Natural killer cell (primary cell): ENCODE measurements around the gene PLCD3. TPM values are rescaled to one million over a fixed set of nuclear protein-coding genes. Genes with fewer than 3 reads are reported as not detected.

Experiments
- ATAC-seq, 3 donors: fragments of 150-1000 bp in 2 of 3; fragments of 200-7000 bp in 1 of 3; cut with Tn5 transposase; 1 replicate in 1 of 3; 2 replicates in 2 of 3; pipeline ENCODE4 v1.10.0; 2021; ENCODE audit warnings: mild to moderate bottlenecking in 2 of 3, moderate library complexity in 2 of 3
- DNase-seq, 2 donors: peaks; one replicate each; pipeline versions ENCODE4 v3.0.0 to v3.0.0-alpha.2; 2013 to 2021; ENCODE audit warnings: mixed read lengths in 1 of 2
- H3K27ac ChIP-seq: one replicate; pipeline ENCODE4 v1.5.1; 2013; ENCODE audit warnings: mild to moderate bottlenecking, low read length
- H3K27me3 ChIP-seq: one replicate; pipeline ENCODE4 v1.6.1; 2013; ENCODE audit warnings: low read length; ENCODE audit not compliant: control insufficient read depth, insufficient read depth
- H3K36me3 ChIP-seq: one replicate; pipeline ENCODE4 v1.6.1; 2013; ENCODE audit warnings: low read length; ENCODE audit not compliant: control insufficient read depth, insufficient read depth
- H3K4me1 ChIP-seq: one replicate; pipeline ENCODE4 v1.6.1; 2013; ENCODE audit warnings: low read length; ENCODE audit not compliant: control insufficient read depth, insufficient read depth
- H3K4me3 ChIP-seq: one replicate; pipeline ENCODE4 v1.5.1; 2013; ENCODE audit warnings: low read length
- H3K9me3 ChIP-seq: one replicate; pipeline ENCODE4 v1.6.1; 2013; ENCODE audit warnings: low read length; ENCODE audit not compliant: control insufficient read depth, insufficient read depth
- H3K27ac Mint-ChIP-seq, 2 donors: one replicate each; pipeline ENCODE4 v1.8.0; 2022; ENCODE audit warnings: mild to moderate bottlenecking in 2 of 2, mixed read lengths in 2 of 2, moderate library complexity in 1 of 2
- H3K27me3 Mint-ChIP-seq, 2 donors: one replicate each; pipeline ENCODE4 v1.8.0; 2022; ENCODE audit warnings: low read depth in 2 of 2, mixed read lengths in 2 of 2
- H3K36me3 Mint-ChIP-seq: one replicate; pipeline ENCODE4 v1.8.0; 2022; ENCODE audit warnings: mixed read lengths
- H3K4me1 Mint-ChIP-seq, 2 donors: one replicate each; pipeline ENCODE4 v1.8.0; 2022; ENCODE audit warnings: mixed read lengths in 2 of 2
- H3K4me3 Mint-ChIP-seq: one replicate; pipeline ENCODE4 v1.8.0; 2022; ENCODE audit warnings: mild to moderate bottlenecking, moderate library complexity, mixed read lengths
- H3K9me3 Mint-ChIP-seq, 2 donors: one replicate each; pipeline ENCODE4 v1.8.0; 2022; ENCODE audit warnings: mixed read lengths in 2 of 2
- WGBS: methylation state at CpG from one replicate; pipeline ENCODE4 v1.1.7; 2013; ENCODE audit warnings: missing lambda C conversion rate; ENCODE audit not compliant: insufficient coverage; 5-methylcytosine and 5-hydroxymethylcytosine counted together
- intact Hi-C: fragments of 100-400 bp; cut with micrococcal nuclease; formaldehyde crosslinking; loops from one replicate; pipeline ENCODE4 v1.14.2; 2022
- total RNA-seq, 4 donors: library from RNA; stranded (reverse); fragments of 120-200 nt in 1 of 4; gene quantifications; one replicate each; pipeline versions ENCODE4 v1.2.3 to v1.2.4, GENCODE V29; 2013 to 2022
- TF ChIP-seq, protein P1 (sequence below): fragments of 200-600 bp; IDR thresholded peaks from one replicate; pipeline ENCODE4 v1.8.0; 2022; ENCODE audit warnings: antibody characterized with exemption

Gene PLCD3
- total RNA-seq, 3 donors from 2014 or later (not counting 1 experiment from before 2014, with no cell fraction given) = 2.5 to 2.9 (median 2.5) TPM

GRCh38 chr17:45120558-45120957, 11.8 kb downstream of the PLCD3 start:
- H3K27me3 ChIP-seq = peaks cover 2% of the 10 kb centered on the region
- H3K4me1 ChIP-seq = peaks cover 8% of the 10 kb centered on the region
- peaks cover 0 to 3% of the 10 kb centered on the region in 2 donors for H3K27me3 Mint-ChIP-seq
- H3K27ac Mint-ChIP-seq = no peak overlapping the region
- H3K36me3 ChIP-seq = no peaks in the 10 kb centered on the region
- H3K4me1 Mint-ChIP-seq = no peaks in the 10 kb centered on the region
- WGBS = 78% methylated on average over 22 of the region's 22 CpGs
- H3K4me3 Mint-ChIP-seq = no peak overlapping the region
- intact Hi-C loops = no loop called here
- ATAC-seq (no peak), DNase-seq (no peak)
- no peaks in the 10 kb centered on the region for H3K9me3 ChIP-seq
- no peaks in the 10 kb centered on the region for H3K36me3 Mint-ChIP-seq
- no peaks in the 10 kb centered on the region for H3K9me3 Mint-ChIP-seq
- TF ChIP-seq, protein P1, sequence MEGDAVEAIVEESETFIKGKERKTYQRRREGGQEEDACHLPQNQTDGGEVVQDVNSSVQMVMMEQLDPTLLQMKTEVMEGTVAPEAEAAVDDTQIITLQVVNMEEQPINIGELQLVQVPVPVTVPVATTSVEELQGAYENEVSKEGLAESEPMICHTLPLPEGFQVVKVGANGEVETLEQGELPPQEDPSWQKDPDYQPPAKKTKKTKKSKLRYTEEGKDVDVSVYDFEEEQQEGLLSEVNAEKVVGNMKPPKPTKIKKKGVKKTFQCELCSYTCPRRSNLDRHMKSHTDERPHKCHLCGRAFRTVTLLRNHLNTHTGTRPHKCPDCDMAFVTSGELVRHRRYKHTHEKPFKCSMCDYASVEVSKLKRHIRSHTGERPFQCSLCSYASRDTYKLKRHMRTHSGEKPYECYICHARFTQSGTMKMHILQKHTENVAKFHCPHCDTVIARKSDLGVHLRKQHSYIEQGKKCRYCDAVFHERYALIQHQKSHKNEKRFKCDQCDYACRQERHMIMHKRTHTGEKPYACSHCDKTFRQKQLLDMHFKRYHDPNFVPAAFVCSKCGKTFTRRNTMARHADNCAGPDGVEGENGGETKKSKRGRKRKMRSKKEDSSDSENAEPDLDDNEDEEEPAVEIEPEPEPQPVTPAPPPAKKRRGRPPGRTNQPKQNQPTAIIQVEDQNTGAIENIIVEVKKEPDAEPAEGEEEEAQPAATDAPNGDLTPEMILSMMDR = no peak
- no peak overlapping the region for H3K27ac ChIP-seq
- no peak overlapping the region for H3K4me3 ChIP-seq

DNA sequence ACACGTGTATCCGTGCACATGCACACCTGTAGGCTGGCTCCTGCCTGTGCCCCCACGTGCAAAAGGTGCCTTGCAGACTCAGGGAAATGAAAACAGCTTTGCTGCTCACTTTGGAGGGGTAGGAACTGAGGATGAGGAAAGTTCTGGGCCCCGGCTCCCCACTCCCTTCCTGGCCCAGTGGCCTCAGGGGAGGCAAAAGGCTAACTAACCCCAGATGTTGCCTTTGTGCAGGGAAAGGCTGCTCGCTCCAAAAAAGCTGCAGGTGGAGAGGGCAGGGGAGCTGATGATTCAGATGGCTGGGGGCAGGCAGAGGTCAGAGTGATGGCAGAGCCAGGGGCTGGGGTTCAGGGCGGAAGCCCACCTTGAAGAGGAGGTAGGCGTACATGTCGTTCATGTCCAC, 12.4 kb downstream of the PLCD3 start:
- Mint-ChIP-seq H3K36me3 (no peaks in the 10 kb centered on the region), H3K27ac (no peak overlapping the region), H3K4me1 (no peaks in the 10 kb centered on the region), H3K9me3 (no peaks in the 10 kb centered on the region), H3K4me3 (no peak overlapping the region), H3K27me3 (peaks cover 0 to 3% of the 10 kb centered on the region in 2 donors)
- 92% methylated on average over 8 of the region's 8 CpGs for WGBS
- no peak for ATAC-seq
- DNase-seq = no peak
- intact Hi-C loops = no loop called here
- Histone ChIP-seq H3K27me3 (peaks cover 2% of the 10 kb centered on the region), H3K9me3 (no peaks in the 10 kb centered on the region), H3K36me3 (no peaks in the 10 kb centered on the region), H3K4me3 (no peak overlapping the region), H3K4me1 (peaks cover 8% of the 10 kb centered on the region), H3K27ac (no peak overlapping the region)
- TF ChIP-seq, protein P1 = no peak

- DNase-seq = no peak
- H3K27me3 Mint-ChIP-seq = peaks cover 0 to 3% of the 10 kb centered on the region in 2 donors
- Histone ChIP-seq H3K27ac (no peak overlapping the region), H3K4me3 (no peak overlapping the region), H3K36me3 (no peaks in the 10 kb centered on the region), H3K4me1 (no peaks in the 10 kb centered on the region), H3K9me3 (no peaks in the 10 kb centered on the region), H3K27me3 (peaks cover 2% of the 10 kb centered on the region)
- no peak overlapping the region for H3K4me3 Mint-ChIP-seq
- WGBS = 91% methylated on average over 23 of the region's 23 CpGs
- no peak overlapping the region for H3K27ac Mint-ChIP-seq
- TF ChIP-seq, protein P1 = no peak
- no peaks in the 10 kb centered on the region for H3K4me1 Mint-ChIP-seq
- intact Hi-C loops = no loop called here
- no peak for ATAC-seq
- H3K9me3 Mint-ChIP-seq = no peaks in the 10 kb centered on the region
- no peaks in the 10 kb centered on the region for H3K36me3 Mint-ChIP-seq
Measured at GRCh38 chr17:45118691-45119090, 13.6 kb downstream of the PLCD3 start.
